ENCODE data around the gene UBE2D2. TPM values are rescaled to one million over a fixed set of nuclear protein-coding genes. Genes with fewer than 3 reads are reported as not detected.

Gene UBE2D2
- total RNA-seq, 1 donor from 2014 or later: 229 TPM

GRCh38 chr5:139657363-139658321 is 96.5 kb downstream of the UBE2D2 start:
- intact Hi-C loops (cut with micrococcal nuclease): no loop called here

- intact Hi-C loops (cut with micrococcal nuclease): no loop called here
These were observed 97.4 kb downstream of the UBE2D2 start for GRCh38 chr5:139658501-139658927.

DNA sequence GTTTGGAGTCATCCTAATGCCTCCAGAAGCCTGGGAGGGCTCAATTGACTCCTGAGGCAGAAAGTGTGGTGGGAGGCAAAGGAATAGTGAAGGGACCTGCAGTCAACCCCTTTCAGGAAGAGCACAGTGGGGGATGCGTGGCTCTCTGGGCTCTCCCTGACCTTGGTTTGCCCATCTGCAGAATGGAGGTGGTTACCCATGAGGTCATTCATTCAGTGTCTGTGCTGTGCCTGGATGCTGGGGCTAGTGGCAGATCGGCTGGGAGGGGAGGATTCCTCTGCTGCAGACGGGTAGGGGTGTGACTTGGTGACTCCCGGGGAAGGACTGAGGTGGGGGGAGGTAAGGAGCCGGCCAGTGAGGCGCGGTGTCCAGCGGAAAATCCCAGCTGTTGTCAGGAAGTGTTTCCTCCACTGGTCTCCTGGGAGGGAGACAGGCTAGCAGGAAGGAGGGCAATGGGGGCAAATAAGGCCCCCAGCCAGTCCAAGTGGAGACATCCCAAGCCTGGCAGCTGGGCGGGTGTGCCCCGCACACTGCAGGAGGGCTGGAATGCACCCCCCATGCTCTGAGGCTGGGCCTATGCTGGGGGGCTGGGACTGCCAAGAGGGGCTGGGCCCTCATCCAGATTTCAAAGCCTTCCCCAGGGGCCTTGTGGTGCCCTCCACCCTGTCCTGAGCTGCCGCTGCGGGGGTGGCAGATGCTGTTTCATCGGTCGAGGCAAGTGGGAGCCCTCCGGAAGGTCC is 98.0 kb downstream of the UBE2D2 start:
- intact Hi-C loops (cut with micrococcal nuclease): no loop called here

GRCh38 chr5:139659695-139660101 is 98.6 kb downstream of the UBE2D2 start:
- intact Hi-C loops (cut with micrococcal nuclease): no loop called here

- intact Hi-C loops (cut with micrococcal nuclease): no loop called here
These were observed 99.2 kb downstream of the UBE2D2 start for GRCh38 chr5:139660105-139660922.

GRCh38 chr5:139660923-139661814 is 100.0 kb downstream of the UBE2D2 start:
- intact Hi-C loops (cut with micrococcal nuclease): no loop called here

GRCh38 chr5:139662617-139663016 is 101.5 kb downstream of the UBE2D2 start:
- intact Hi-C loops (cut with micrococcal nuclease): no loop called here

DNA sequence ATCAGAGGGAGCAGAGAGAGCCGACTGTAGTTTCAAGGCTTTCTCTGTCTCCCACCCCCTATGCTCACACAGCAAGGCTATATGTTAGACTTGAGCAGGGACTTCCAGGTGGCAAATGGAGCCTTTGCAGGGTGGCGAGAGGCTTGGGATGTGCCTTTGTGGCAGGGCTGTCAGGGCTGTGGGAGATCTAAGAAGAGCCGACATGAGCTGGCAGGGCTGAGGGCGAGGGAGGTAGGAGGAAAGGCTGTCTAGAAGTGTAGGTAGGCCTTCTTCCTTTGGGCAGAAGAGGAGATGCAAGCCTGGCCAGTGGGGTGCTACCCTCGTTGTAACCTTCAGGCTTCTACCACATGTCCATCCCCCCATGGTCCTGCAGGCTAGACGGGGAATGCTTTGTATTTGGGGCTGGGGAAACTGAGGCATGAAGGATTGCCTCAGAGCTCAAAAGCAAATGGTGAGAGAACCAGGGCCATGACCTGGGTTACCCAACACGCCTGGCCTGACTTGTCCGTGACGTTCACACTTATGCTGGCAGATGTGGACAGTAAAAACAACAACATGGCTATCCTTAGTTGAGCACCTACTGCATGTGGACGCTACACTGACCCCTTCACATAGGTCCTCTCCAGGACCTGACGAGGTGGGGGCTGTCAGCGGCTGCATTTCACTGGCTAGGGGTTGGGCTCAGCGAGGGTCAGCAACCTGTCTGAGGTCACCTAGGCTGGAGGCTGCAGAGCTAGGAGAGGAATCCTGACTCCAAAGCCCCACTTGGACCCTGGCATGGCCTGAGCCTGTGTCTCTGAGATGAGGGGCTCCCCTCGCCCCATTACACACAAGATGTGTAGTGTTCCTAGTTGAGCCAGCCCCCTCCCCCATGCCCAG is 102.3 kb downstream of the UBE2D2 start:
- intact Hi-C loops (cut with micrococcal nuclease): no loop called here

- intact Hi-C loops (cut with micrococcal nuclease): no loop called here
These were observed 103.1 kb downstream of the UBE2D2 start for GRCh38 chr5:139664086-139664693.

GRCh38 chr5:139664727-139665351 is 103.7 kb downstream of the UBE2D2 start:
- intact Hi-C loops (cut with micrococcal nuclease): no loop called here

GRCh38 chr5:139665626-139666025 is 104.5 kb downstream of the UBE2D2 start:
- intact Hi-C loops (cut with micrococcal nuclease): loop anchor here (2.0 kb wide), 1 partner anchor 29 kb away; no protein-coding TSS in a partner anchor

DNA sequence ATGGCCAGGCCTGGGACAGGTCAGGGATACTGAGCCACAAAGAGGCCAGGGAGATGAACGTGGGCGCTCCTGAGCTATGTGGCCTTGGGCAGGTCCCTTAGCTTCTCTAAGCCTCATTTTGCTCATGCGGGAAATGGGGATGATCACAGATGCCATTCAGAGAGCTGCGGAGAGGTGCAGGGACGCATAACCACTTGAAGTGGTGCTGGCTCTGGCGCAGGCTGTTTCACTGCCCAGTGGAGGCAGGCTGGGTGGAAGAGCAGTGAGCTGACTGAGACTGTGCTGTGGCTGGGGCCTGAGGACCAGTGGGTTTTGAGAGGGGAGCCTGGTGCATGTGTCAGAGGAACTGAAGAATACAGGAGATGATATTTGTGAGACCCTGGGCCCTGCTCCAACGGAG is 105.4 kb downstream of the UBE2D2 start:
- intact Hi-C loops (cut with micrococcal nuclease): loop anchor here (2.0 kb wide), 1 partner anchor 30 kb away; no protein-coding TSS in a partner anchor

GRCh38 chr5:139667001-139667729 is 106.0 kb downstream of the UBE2D2 start:
- intact Hi-C loops (cut with micrococcal nuclease): loop anchor here (2.0 kb wide), 1 partner anchor 30 kb away; no protein-coding TSS in a partner anchor

- intact Hi-C loops (cut with micrococcal nuclease): loop anchor here (2.0 kb wide), 2 partner anchors 15 to 31 kb away; no protein-coding TSS in a partner anchor
These were observed 106.6 kb downstream of the UBE2D2 start for GRCh38 chr5:139667730-139668063.

- intact Hi-C loops (cut with micrococcal nuclease): loop anchor here (2.0 kb wide), 1 partner anchor 15 kb away; no protein-coding TSS in a partner anchor
These were observed 107.1 kb downstream of the UBE2D2 start for GRCh38 chr5:139668064-139668880.

- intact Hi-C loops (cut with micrococcal nuclease): loop anchor here (2.0 kb wide), 1 partner anchor 16 kb away; no protein-coding TSS in a partner anchor
These were observed 108.0 kb downstream of the UBE2D2 start for GRCh38 chr5:139668924-139669661.

All from T-helper 1 cell treated with Interleukin-12 subunit alpha and Interleukin-12 subunit beta and Interleukin-4 antibody, amounts not matched to agents 30 ng/mL and 1 ng/mL, for 36 hours (primary cell).